ENCODE results near the gene CAVIN1.

CAVIN1 gene

DNA sequence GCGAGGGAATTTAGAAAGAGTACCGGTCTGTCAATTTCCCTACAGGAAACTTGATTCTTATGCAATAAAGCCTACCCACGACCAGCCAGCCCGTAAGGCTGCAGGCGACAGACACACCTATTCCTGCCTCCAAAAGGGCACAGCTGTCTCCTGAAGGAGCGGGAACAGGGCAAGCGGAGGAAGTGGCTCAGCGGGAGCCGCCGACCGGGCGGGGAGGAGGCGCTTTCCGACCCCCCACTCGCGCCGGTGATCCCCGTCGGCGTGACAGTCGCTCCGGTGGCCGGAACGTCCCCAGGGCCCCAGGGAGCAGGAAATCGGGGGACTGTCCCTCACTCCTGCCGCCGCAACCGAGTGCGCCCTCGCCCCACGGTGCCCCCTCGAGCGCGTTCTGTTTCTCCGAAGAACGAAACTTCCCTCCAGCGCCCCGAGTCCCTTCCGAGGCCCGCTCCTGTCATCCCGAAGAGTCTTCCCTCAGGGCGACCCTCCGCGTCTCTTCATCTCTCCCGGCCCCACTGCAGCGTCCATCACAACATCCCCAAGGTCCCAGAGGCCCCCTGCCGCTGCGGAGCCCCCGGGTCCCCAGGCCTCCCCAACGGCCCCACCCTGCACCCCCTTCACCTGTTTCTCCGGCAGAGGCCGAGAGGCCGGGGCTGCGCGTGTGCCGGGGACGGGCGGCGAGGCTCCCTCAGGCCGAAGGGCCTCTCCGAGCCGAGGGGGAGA lies 35.2 kb downstream of the CAVIN1 start (continued):
- TF ChIP-seq ZNF677 (tag by site-specific recombination; IDR thresholded peaks at IDR 0.05) (no peak), ZNF701 (tag by site-specific recombination; IDR thresholded peaks at IDR 0.05) (no peak), ZNF660 (tag by site-specific recombination; IDR thresholded peaks at IDR 0.05) (no peak), ZNF76 (tag by site-specific recombination; IDR thresholded peaks at IDR 0.05; ENCODE audit: borderline replicate concordance, low read depth) (no peak), ZNF174 (tag by site-specific recombination; IDR thresholded peaks at IDR 0.05) (no peak), ZFP69B (tag by site-specific recombination; IDR thresholded peaks at IDR 0.05) (0 out of 2 replicates have a peak, but pooled peaks have one; percentile 30), ZNF221 (tag by site-specific recombination; IDR thresholded peaks at IDR 0.05; ENCODE audit: borderline replicate concordance) (no peak), ZNF610 (tag by site-specific recombination; IDR thresholded peaks at IDR 0.05; ENCODE audit: borderline replicate concordance) (no peak), ZNF366 (tag by site-specific recombination; conservative IDR thresholded peaks at IDR 0.05) (no peak; the same call in 1 of the 2 replicates), ZNF211 (tag by site-specific recombination; IDR thresholded peaks at IDR 0.05; ENCODE audit: low read depth) (no peak), KLF16 (tag by site-specific recombination; IDR thresholded peaks at IDR 0.05) (no peak), ZEB2 (tag by site-specific recombination; IDR thresholded peaks at IDR 0.05) (0 out of 2 replicates have a peak, but pooled peaks have one; percentile 52), KLF7 (tag by site-specific recombination; IDR thresholded peaks at IDR 0.05; ENCODE audit: borderline replicate concordance) (no peak), ZNF175 (tag by site-specific recombination; IDR thresholded peaks at IDR 0.05) (no peak), ZFHX2 (tag by site-specific recombination; conservative IDR thresholded peaks at IDR 0.05) (0 out of 2 replicates have a peak, but pooled peaks have one; percentile 42), REPIN1 (tag by site-specific recombination; IDR thresholded peaks at IDR 0.05; ENCODE audit: low read depth) (0 out of 2 replicates have a peak, but pooled peaks have one; percentile 35), IKZF3 (tag by site-specific recombination; IDR thresholded peaks at IDR 0.05) (peak; percentile 88), ZNF791 (tag by site-specific recombination; IDR thresholded peaks at IDR 0.05) (no peak), ZNF274 (IDR thresholded peaks at IDR 0.05; ENCODE audit: low read length) (no peak), ZNF274 (tag by site-specific recombination; IDR thresholded peaks at IDR 0.05; ENCODE audit: borderline replicate concordance) (no peak), MEIS1 (CRISPR knock-in tag; IDR thresholded peaks at IDR 0.05; ENCODE audit: borderline replicate concordance) (no peak)
- TF ChIP-seq, protein P1, sequence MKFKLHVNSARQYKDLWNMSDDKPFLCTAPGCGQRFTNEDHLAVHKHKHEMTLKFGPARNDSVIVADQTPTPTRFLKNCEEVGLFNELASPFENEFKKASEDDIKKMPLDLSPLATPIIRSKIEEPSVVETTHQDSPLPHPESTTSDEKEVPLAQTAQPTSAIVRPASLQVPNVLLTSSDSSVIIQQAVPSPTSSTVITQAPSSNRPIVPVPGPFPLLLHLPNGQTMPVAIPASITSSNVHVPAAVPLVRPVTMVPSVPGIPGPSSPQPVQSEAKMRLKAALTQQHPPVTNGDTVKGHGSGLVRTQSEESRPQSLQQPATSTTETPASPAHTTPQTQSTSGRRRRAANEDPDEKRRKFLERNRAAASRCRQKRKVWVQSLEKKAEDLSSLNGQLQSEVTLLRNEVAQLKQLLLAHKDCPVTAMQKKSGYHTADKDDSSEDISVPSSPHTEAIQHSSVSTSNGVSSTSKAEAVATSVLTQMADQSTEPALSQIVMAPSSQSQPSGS (tag by site-specific recombination; IDR thresholded peaks at IDR 0.05; ENCODE audit: low read depth), result no peak
- TF ChIP-seq, protein P2, sequence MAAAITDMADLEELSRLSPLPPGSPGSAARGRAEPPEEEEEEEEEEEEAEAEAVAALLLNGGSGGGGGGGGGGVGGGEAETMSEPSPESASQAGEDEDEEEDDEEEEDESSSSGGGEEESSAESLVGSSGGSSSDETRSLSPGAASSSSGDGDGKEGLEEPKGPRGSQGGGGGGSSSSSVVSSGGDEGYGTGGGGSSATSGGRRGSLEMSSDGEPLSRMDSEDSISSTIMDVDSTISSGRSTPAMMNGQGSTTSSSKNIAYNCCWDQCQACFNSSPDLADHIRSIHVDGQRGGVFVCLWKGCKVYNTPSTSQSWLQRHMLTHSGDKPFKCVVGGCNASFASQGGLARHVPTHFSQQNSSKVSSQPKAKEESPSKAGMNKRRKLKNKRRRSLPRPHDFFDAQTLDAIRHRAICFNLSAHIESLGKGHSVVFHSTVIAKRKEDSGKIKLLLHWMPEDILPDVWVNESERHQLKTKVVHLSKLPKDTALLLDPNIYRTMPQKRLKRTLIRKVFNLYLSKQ (tag by site-specific recombination; IDR thresholded peaks at IDR 0.05; ENCODE audit: borderline replicate concordance), result no peak
- TF ChIP-seq, protein P3, sequence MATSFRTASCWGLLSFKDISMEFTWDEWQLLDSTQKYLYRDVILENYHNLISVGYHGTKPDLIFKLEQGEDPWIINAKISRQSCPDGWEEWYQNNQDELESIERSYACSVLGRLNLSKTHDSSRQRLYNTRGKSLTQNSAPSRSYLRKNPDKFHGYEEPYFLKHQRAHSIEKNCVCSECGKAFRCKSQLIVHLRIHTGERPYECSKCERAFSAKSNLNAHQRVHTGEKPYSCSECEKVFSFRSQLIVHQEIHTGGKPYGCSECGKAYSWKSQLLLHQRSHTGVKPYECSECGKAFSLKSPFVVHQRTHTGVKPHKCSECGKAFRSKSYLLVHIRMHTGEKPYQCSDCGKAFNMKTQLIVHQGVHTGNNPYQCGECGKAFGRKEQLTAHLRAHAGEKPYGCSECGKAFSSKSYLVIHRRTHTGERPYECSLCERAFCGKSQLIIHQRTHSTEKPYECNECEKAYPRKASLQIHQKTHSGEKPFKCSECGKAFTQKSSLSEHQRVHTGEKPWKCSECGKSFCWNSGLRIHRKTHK (tag by site-specific recombination; IDR thresholded peaks at IDR 0.05), result no peak
- TF ChIP-seq, protein P4, sequence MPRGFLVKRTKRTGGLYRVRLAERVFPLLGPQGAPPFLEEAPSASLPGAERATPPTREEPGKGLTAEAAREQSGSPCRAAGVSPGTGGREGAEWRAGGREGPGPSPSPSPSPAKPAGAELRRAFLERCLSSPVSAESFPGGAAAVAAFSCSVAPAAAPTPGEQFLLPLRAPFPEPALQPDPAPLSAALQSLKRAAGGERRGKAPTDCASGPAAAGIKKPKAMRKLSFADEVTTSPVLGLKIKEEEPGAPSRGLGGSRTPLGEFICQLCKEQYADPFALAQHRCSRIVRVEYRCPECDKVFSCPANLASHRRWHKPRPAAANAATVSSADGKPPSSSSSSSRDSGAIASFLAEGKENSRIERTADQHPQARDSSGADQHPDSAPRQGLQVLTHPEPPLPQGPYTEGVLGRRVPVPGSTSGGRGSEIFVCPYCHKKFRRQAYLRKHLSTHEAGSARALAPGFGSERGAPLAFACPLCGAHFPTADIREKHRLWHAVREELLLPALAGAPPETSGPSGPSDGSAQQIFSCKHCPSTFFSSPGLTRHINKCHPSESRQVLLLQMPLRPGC (tag by site-specific recombination; IDR thresholded peaks at IDR 0.05), result no peak
- TF ChIP-seq, protein P5, sequence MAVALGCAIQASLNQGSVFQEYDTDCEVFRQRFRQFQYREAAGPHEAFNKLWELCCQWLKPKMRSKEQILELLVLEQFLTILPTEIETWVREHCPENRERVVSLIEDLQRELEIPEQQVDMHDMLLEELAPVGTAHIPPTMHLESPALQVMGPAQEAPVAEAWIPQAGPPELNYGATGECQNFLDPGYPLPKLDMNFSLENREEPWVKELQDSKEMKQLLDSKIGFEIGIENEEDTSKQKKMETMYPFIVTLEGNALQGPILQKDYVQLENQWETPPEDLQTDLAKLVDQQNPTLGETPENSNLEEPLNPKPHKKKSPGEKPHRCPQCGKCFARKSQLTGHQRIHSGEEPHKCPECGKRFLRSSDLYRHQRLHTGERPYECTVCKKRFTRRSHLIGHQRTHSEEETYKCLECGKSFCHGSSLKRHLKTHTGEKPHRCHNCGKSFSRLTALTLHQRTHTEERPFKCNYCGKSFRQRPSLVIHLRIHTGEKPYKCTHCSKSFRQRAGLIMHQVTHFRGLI (tag by site-specific recombination; IDR thresholded peaks at IDR 0.05), result no peak
- TF ChIP-seq, protein P6, sequence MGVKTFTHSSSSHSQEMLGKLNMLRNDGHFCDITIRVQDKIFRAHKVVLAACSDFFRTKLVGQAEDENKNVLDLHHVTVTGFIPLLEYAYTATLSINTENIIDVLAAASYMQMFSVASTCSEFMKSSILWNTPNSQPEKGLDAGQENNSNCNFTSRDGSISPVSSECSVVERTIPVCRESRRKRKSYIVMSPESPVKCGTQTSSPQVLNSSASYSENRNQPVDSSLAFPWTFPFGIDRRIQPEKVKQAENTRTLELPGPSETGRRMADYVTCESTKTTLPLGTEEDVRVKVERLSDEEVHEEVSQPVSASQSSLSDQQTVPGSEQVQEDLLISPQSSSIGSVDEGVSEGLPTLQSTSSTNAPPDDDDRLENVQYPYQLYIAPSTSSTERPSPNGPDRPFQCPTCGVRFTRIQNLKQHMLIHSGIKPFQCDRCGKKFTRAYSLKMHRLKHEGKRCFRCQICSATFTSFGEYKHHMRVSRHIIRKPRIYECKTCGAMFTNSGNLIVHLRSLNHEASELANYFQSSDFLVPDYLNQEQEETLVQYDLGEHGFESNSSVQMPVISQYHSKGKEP (tag by site-specific recombination; IDR thresholded peaks at IDR 0.05), result peak; percentile 4; the same call in 1 of the 2 replicates
- TF ChIP-seq, protein P7, sequence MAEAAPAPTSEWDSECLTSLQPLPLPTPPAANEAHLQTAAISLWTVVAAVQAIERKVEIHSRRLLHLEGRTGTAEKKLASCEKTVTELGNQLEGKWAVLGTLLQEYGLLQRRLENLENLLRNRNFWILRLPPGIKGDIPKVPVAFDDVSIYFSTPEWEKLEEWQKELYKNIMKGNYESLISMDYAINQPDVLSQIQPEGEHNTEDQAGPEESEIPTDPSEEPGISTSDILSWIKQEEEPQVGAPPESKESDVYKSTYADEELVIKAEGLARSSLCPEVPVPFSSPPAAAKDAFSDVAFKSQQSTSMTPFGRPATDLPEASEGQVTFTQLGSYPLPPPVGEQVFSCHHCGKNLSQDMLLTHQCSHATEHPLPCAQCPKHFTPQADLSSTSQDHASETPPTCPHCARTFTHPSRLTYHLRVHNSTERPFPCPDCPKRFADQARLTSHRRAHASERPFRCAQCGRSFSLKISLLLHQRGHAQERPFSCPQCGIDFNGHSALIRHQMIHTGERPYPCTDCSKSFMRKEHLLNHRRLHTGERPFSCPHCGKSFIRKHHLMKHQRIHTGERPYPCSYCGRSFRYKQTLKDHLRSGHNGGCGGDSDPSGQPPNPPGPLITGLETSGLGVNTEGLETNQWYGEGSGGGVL (tag by site-specific recombination; IDR thresholded peaks at IDR 0.05), result no peak; the same call in none of the 2 replicates

All from HEK293 (cell line).